ENCODE results near the gene SETBP1.

SETBP1 gene

DNA sequence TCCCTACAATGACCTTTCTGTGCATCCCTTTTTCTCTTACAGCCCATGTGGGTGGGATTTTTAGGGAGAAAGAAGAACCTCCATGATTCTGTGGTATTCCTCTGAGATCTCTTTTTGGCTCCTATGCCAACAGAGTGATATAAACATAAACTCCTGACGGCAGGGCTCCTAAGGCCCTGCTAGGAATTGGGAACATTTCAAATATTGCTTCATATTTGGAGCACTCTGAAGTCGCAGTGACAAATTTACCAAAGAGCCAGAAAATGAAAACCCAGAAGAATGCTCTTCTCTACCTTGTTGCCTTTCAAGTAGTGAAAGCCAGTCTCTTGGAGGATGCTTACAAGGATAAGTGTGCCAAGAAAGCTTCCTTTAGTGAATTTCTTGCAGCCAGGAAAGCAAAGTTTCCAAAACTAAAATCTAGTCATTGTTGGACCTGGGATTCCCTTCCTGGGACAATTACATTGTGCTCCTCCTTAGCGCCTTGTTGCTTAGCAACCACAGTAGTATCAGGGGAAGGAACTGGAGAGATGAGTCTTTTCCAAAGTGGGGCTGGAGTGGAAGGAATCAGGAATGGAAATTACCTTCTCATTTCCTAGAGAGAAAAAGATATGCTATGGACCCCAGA is 7.3 kb upstream of the SETBP1 start:
- DNase-seq, result peak; percentile 52
- Histone ChIP-seq H3K4ac (ENCODE audit: low read depth, low read length) (no peak overlapping the region), H3K27me3 (ENCODE audit: insufficient read depth, low read length, poor library complexity) (no peaks in the 10 kb centered on the region), H3K23ac (ENCODE audit: low read length) (no peak overlapping the region), H3K56ac (ENCODE audit: low read length) (no peak overlapping the region), H3K18ac (ENCODE audit: low read length) (no peak overlapping the region), H3K4me2 (ENCODE audit: low read length) (no peak overlapping the region), H2AK5ac (ENCODE audit: low read length) (no peak overlapping the region), H3K79me2 (ENCODE audit: control insufficient read depth, insufficient read depth, low read length) (no peaks in the 10 kb centered on the region), H3K36me3 (ENCODE audit: control insufficient read depth, insufficient read depth, low read length) (no peaks in the 10 kb centered on the region), H4K5ac (ENCODE audit: low read length) (no peak overlapping the region), H3K79me1 (ENCODE audit: low read length) (no peaks in the 10 kb centered on the region), H3K27ac (ENCODE audit: low read depth, low read length) (no peak overlapping the region), H2BK15ac (replicated peaks; ENCODE audit: low read depth) (no peak overlapping the region), H2BK5ac (ENCODE audit: low read length) (no peak overlapping the region), H3K4me1 (ENCODE audit: control insufficient read depth, low read depth, low read length) (peaks cover 1% of the 10 kb centered on the region), H4K8ac (ENCODE audit: low read depth, low read length) (no peak overlapping the region), H3K4me3 (ENCODE audit: low read length) (no peak overlapping the region), H3K9ac (ENCODE audit: low read length) (no peak overlapping the region), H2BK120ac (ENCODE audit: low read depth, low read length) (no peak overlapping the region)
- no CpG with 5 or more reads among the region's 3 CpGs for WGBS (ENCODE audit: extremely low coverage, insufficient coverage, low lambda C conversion rate)

DNA sequence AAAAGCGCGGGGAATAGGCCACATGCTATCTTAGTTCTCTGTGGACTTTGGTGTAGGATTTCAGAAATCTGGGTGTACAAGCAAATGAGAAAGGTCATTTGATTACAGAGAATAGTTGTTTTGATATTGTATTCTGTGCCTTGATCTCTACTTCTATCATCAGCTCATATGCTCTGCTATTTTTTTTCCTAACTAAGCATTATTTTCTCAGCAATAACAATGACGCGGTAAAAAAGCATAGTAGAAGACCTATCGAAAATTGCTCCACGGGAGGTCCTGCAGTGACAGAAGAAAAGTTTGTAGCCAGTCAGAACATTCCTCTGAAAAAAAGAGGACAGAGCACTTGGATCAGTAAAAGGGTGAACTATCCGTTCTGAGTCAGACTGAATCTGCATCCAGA is 2.8 kb upstream of the SETBP1 start:
- Histone ChIP-seq H3K79me2 (ENCODE audit: control insufficient read depth, insufficient read depth, low read length) (no peaks in the 10 kb centered on the region), H3K4me2 (ENCODE audit: low read length) (no peak overlapping the region), H3K27ac (ENCODE audit: low read depth, low read length) (no peak overlapping the region), H2AK5ac (ENCODE audit: low read length) (no peak overlapping the region), H3K18ac (ENCODE audit: low read length) (no peak overlapping the region), H3K27me3 (ENCODE audit: insufficient read depth, low read length, poor library complexity) (no peaks in the 10 kb centered on the region), H3K4ac (ENCODE audit: low read depth, low read length) (no peak overlapping the region), H3K36me3 (ENCODE audit: control insufficient read depth, insufficient read depth, low read length) (no peaks in the 10 kb centered on the region), H4K8ac (ENCODE audit: low read depth, low read length) (no peak overlapping the region), H4K5ac (ENCODE audit: low read length) (no peak overlapping the region), H2BK120ac (ENCODE audit: low read depth, low read length) (no peak overlapping the region), H3K79me1 (ENCODE audit: low read length) (no peaks in the 10 kb centered on the region), H3K23ac (ENCODE audit: low read length) (no peak overlapping the region), H2BK15ac (replicated peaks; ENCODE audit: low read depth) (no peak overlapping the region), H3K4me1 (ENCODE audit: control insufficient read depth, low read depth, low read length) (peaks cover 8% of the 10 kb centered on the region), H3K4me3 (ENCODE audit: low read length) (no peak overlapping the region), H2BK5ac (ENCODE audit: low read length) (no peak overlapping the region), H3K56ac (ENCODE audit: low read length) (no peak overlapping the region), H3K9ac (ENCODE audit: low read length) (no peak overlapping the region)
- no CpG with 5 or more reads among the region's 7 CpGs for WGBS (ENCODE audit: extremely low coverage, insufficient coverage, low lambda C conversion rate)
- DNase-seq, result no peak

DNA sequence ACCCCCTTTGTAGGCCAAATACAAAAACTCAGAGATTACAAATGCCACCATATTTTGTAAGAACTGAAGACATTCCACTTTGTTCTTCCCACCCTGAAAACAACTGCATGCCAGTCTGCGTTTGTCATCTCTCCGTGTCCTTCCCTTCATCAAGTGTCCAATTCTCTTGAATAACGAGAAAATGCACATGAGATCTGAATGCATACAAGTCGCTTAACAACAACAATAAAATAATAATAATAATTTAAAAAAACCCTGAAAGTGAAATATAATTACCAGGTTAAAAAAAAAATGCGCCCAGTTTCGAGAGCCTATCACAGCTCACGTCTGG is 2.0 kb upstream of the SETBP1 start:
- Histone ChIP-seq H2AK5ac (ENCODE audit: low read length) (no peak overlapping the region), H4K5ac (ENCODE audit: low read length) (no peak overlapping the region), H3K18ac (ENCODE audit: low read length) (peak overlapping the region; percentile 40), H2BK120ac (ENCODE audit: low read depth, low read length) (no peak overlapping the region), H3K4me1 (ENCODE audit: control insufficient read depth, low read depth, low read length) (peaks cover 13% of the 10 kb centered on the region), H4K8ac (ENCODE audit: low read depth, low read length) (no peak overlapping the region), H3K23ac (ENCODE audit: low read length) (no peak overlapping the region), H3K27ac (ENCODE audit: low read depth, low read length) (no peak overlapping the region), H2BK15ac (replicated peaks; ENCODE audit: low read depth) (no peak overlapping the region), H3K27me3 (ENCODE audit: insufficient read depth, low read length, poor library complexity) (no peaks in the 10 kb centered on the region), H3K79me1 (ENCODE audit: low read length) (no peaks in the 10 kb centered on the region), H3K4me3 (ENCODE audit: low read length) (no peak overlapping the region), H3K9ac (ENCODE audit: low read length) (no peak overlapping the region), H2BK5ac (ENCODE audit: low read length) (no peak overlapping the region), H3K36me3 (ENCODE audit: control insufficient read depth, insufficient read depth, low read length) (no peaks in the 10 kb centered on the region), H3K4ac (ENCODE audit: low read depth, low read length) (no peak overlapping the region), H3K79me2 (ENCODE audit: control insufficient read depth, insufficient read depth, low read length) (peaks cover under 1% of the 10 kb centered on the region), H3K4me2 (ENCODE audit: low read length) (no peak overlapping the region), H3K56ac (ENCODE audit: low read length) (no peak overlapping the region)
- WGBS (ENCODE audit: extremely low coverage, insufficient coverage, low lambda C conversion rate), result no CpG with 5 or more reads among the region's 7 CpGs
- DNase-seq, result peak; percentile 34

DNA sequence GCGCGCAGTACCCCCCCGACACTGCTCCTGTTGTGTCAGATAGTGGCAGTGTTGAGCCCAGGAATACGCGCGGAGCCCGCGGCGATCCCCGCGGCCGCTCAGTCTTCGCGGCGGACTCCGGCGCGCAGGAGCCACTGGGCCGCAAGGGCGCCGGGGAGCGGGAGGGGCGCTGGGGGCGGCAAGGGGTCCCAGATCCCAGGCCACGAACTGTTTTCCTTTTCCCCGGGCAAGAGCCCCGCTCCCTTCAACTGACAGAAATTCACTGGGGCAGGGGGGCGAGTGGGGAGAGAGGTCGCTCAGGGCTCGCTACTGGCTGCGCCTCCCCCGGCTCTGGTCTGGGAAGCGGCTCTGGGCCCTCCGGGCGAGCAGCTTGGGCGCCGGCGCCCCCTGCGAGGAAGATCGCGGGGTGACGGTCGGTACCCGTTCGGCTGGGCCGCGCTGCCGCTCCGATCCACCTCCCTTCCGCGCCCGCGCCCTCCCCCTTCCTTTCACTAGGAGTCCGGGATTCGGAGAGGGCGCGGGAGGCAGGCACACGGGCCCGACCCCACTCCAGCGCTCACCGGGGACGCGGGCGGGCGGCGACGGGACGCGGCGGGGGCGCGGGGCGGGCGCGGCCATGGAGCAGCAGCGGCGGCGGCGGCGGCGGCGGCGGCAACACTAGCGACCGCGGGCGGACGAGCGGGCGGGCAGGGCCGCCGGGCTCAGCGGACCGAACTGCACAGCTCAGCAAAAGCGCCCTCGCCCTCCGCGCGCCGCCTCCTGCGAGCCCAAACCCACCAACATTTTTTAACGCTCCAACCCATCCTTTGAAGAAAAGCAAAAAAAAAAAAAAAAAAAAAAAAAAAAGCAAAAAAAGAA is 1.4 kb upstream of the SETBP1 start:
- WGBS (ENCODE audit: extremely low coverage, insufficient coverage, low lambda C conversion rate), result no CpG with 5 or more reads among the region's 102 CpGs
- Histone ChIP-seq H2BK5ac (ENCODE audit: low read length) (peak overlapping the region; percentile 47), H3K36me3 (ENCODE audit: control insufficient read depth, insufficient read depth, low read length) (no peaks in the 10 kb centered on the region), H3K79me1 (ENCODE audit: low read length) (no peaks in the 10 kb centered on the region), H4K5ac (ENCODE audit: low read length) (no peak overlapping the region), H3K27me3 (ENCODE audit: insufficient read depth, low read length, poor library complexity) (no peaks in the 10 kb centered on the region), H3K23ac (ENCODE audit: low read length) (no peak overlapping the region), H2BK15ac (replicated peaks; ENCODE audit: low read depth) (no peak overlapping the region), H2AK5ac (ENCODE audit: low read length) (no peak overlapping the region), H3K4me3 (ENCODE audit: low read length) (peak overlapping the region; percentile 44), H3K27ac (ENCODE audit: low read depth, low read length) (peak overlapping the region; percentile 71), H3K79me2 (ENCODE audit: control insufficient read depth, insufficient read depth, low read length) (peaks cover 4% of the 10 kb centered on the region), H3K4me2 (ENCODE audit: low read length) (peak overlapping the region; percentile 54), H3K56ac (ENCODE audit: low read length) (peak overlapping the region; percentile 94), H3K4me1 (ENCODE audit: control insufficient read depth, low read depth, low read length) (peaks cover 13% of the 10 kb centered on the region), H3K9ac (ENCODE audit: low read length) (peak overlapping the region; percentile 86), H2BK120ac (ENCODE audit: low read depth, low read length) (peak overlapping the region; percentile 89), H4K8ac (ENCODE audit: low read depth, low read length) (no peak overlapping the region), H3K18ac (ENCODE audit: low read length) (peak overlapping the region; percentile 78), H3K4ac (ENCODE audit: low read depth, low read length) (peak overlapping the region; percentile 100)
- peak; percentile 92 for DNase-seq

DNA sequence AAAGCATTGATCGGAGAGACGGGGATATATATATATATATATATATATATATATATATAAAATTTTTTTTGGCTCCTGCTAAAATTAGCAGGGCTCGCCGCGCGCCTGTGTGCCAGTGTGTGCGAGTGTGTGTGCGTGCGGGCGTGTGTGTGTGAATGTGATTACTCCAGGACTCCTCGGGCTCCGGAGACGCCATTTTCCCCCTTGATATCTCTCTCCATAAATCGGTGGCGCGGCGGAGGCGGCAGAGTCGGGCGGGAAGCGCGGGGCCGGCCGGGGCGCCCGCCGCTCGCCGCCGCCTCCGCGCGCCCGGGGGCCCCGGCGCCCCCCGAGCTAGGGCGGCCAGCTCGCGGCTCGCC is 795 bp upstream of the SETBP1 start:
- no CpG with 5 or more reads among the region's 41 CpGs for WGBS (ENCODE audit: extremely low coverage, insufficient coverage, low lambda C conversion rate)

More for the DNA sequence above, 795 bp upstream of the SETBP1 start:
- H4K8ac ChIP-seq (ENCODE audit: low read depth, low read length), result peak overlapping the region; percentile 83
- peak overlapping the region; percentile 82 for H3K9ac ChIP-seq (ENCODE audit: low read length)
- H3K36me3 ChIP-seq (ENCODE audit: control insufficient read depth, insufficient read depth, low read length), result no peaks in the 10 kb centered on the region
- no peak overlapping the region for H2AK5ac ChIP-seq (ENCODE audit: low read length)
- H2BK15ac ChIP-seq (replicated peaks; ENCODE audit: low read depth), result peak overlapping the region; percentile 97
- H3K23ac ChIP-seq (ENCODE audit: low read length), result no peak overlapping the region
- peak overlapping the region; percentile 40 for H3K4me2 ChIP-seq (ENCODE audit: low read length)
- no peaks in the 10 kb centered on the region for H3K79me1 ChIP-seq (ENCODE audit: low read length)
- DNase-seq, result peak; percentile 62
- peak overlapping the region; percentile 100 for H3K4ac ChIP-seq (ENCODE audit: low read depth, low read length)
- H3K79me2 ChIP-seq (ENCODE audit: control insufficient read depth, insufficient read depth, low read length), result peaks cover 6% of the 10 kb centered on the region
- peaks cover 13% of the 10 kb centered on the region for H3K4me1 ChIP-seq (ENCODE audit: control insufficient read depth, low read depth, low read length)
- H3K27me3 ChIP-seq (ENCODE audit: insufficient read depth, low read length, poor library complexity), result no peaks in the 10 kb centered on the region
- no peak overlapping the region for H4K5ac ChIP-seq (ENCODE audit: low read length)
- H3K4me3 ChIP-seq (ENCODE audit: low read length), result peak overlapping the region; percentile 51
- H3K27ac ChIP-seq (ENCODE audit: low read depth, low read length), result peak overlapping the region; percentile 87
- peak overlapping the region; percentile 75 for H3K56ac ChIP-seq (ENCODE audit: low read length)
- H2BK5ac ChIP-seq (ENCODE audit: low read length), result no peak overlapping the region
- peak overlapping the region; percentile 100 for H3K18ac ChIP-seq (ENCODE audit: low read length)
- H2BK120ac ChIP-seq (ENCODE audit: low read depth, low read length), result peak overlapping the region; percentile 79

Measured in mesendoderm (in vitro differentiated cells).